Measurements from ENCODE around the gene ZNF407.

Gene ZNF407

GRCh38 chr18:74795751-74796150 is 198.1 kb downstream of the ZNF407 start:
- no peak for TF ChIP-seq CTCF (IDR thresholded peaks at IDR 0.05; ENCODE audit: extremely low read depth, insufficient read depth, missing control alignments)

DNA sequence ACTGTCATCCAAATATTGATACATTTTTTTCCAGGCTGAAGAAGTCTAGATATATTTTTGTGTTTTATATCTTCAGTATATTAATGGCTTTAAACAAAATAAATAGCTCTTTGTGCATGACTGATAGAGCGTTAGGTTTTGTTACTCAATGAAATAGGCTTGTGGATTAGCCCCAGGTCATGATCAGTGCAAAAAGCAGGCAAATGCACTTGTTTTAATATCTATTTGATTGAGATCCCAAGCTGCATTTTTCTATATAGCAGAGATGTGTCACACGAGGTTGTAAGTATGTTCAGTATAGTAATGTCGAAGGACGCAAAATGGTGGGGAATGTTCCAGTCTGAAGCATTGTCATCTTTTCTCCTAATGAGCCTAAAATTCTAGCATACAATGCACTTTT is 198.5 kb downstream of the ZNF407 start:
- in situ Hi-C loops (cut with MboI; ENCODE audit: low pct_unique_long_range_greater_than_20kb, low sequenced_read_pairs, unreplicated experiment), result no loop called here
- no peak for DNase-seq (ENCODE audit: low spot score)
- TF ChIP-seq CTCF (IDR thresholded peaks at IDR 0.05; ENCODE audit: extremely low read depth, insufficient read depth, missing control alignments), result no peak

More at GRCh38 chr18:74795751-74796150, 198.1 kb downstream of the ZNF407 start:
- in situ Hi-C loops (cut with MboI; ENCODE audit: low pct_unique_long_range_greater_than_20kb, low sequenced_read_pairs, unreplicated experiment), result no loop called here
- no peak for DNase-seq (ENCODE audit: low spot score)

DNA sequence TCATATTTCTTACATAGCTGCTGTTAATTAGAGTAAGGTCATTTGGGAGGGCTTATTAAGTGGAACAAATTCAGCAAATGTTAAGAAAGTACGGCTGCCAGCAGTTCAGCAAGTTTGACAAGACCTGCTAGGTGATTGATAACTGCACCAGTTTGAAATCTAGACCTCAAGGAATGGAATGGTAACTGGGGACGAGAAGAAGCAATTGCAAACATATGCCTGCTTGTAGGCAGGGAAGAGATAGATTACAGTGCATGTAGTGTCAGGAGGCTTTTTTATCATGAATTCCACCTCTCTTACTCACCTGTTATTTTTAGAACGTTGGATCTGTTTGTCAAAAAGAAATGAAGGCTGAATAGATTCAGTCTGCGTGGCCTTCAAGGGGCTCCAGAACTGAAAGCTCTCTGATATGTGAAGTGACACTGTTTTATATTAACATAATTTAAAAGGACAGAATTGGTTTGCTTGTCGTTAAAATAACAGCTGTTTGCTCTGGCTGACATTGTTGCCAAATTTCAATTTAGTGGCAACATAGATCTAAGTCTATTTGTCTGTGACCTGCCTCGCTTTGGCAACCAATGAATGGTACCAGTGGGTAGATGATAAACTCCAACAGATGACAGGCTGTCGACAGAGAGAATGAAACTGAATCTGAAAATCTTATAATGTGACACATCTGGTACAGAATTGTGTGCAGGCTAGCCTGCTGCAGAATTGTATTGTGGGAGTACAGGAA is 199.3 kb downstream of the ZNF407 start:
- in situ Hi-C loops (cut with MboI; ENCODE audit: low pct_unique_long_range_greater_than_20kb, low sequenced_read_pairs, unreplicated experiment), result no loop called here
- peak; percentile 43 for DNase-seq (ENCODE audit: low spot score)
- TF ChIP-seq CTCF (IDR thresholded peaks at IDR 0.05; ENCODE audit: extremely low read depth, insufficient read depth, missing control alignments), result no peak

- no peak for DNase-seq (ENCODE audit: low spot score)
- TF ChIP-seq CTCF (IDR thresholded peaks at IDR 0.05; ENCODE audit: extremely low read depth, insufficient read depth, missing control alignments), result no peak
- in situ Hi-C loops (cut with MboI; ENCODE audit: low pct_unique_long_range_greater_than_20kb, low sequenced_read_pairs, unreplicated experiment), result no loop called here
Observed at GRCh38 chr18:74797577-74798151, 200.0 kb downstream of the ZNF407 start.

- no peak for DNase-seq (ENCODE audit: low spot score)
- in situ Hi-C loops (cut with MboI; ENCODE audit: low pct_unique_long_range_greater_than_20kb, low sequenced_read_pairs, unreplicated experiment), result no loop called here
Observed at GRCh38 chr18:74799542-74799941, 201.9 kb downstream of the ZNF407 start.

GRCh38 chr18:74800098-74800497 is 202.4 kb downstream of the ZNF407 start:
- in situ Hi-C loops (cut with MboI; ENCODE audit: low pct_unique_long_range_greater_than_20kb, low sequenced_read_pairs, unreplicated experiment), result no loop called here
- TF ChIP-seq CTCF (IDR thresholded peaks at IDR 0.05; ENCODE audit: extremely low read depth, insufficient read depth, missing control alignments), result no peak
- DNase-seq (ENCODE audit: low spot score), result no peak

More at GRCh38 chr18:74799542-74799941, 201.9 kb downstream of the ZNF407 start:
- TF ChIP-seq CTCF (IDR thresholded peaks at IDR 0.05; ENCODE audit: extremely low read depth, insufficient read depth, missing control alignments), result no peak
